Retinal pigment epithelial cell (primary cell): ENCODE measurements around the gene RIF1.
A peak's percentile ranks its signal among the peaks of the same experiment; 100 is the strongest.

Experiments used
- DNase-seq: peaks from one replicate; pipeline ENCODE4 v3.0.0-alpha.2; 2010; ENCODE audit warnings: low read depth
- H3K4me3 ChIP-seq: 2 replicates; pipeline ENCODE4 v1.5.1; 2011; ENCODE audit warnings: mild to moderate bottlenecking, low read length, control low read depth, moderate library complexity
- TF ChIP-seq, protein P1 (sequence below): conservative IDR thresholded peaks from 2 replicates; pipeline ENCODE4 v1.5.1; 2011; ENCODE audit warnings: low read depth, low read length, control low read depth, inconsistent platforms

Gene RIF1, protein sequence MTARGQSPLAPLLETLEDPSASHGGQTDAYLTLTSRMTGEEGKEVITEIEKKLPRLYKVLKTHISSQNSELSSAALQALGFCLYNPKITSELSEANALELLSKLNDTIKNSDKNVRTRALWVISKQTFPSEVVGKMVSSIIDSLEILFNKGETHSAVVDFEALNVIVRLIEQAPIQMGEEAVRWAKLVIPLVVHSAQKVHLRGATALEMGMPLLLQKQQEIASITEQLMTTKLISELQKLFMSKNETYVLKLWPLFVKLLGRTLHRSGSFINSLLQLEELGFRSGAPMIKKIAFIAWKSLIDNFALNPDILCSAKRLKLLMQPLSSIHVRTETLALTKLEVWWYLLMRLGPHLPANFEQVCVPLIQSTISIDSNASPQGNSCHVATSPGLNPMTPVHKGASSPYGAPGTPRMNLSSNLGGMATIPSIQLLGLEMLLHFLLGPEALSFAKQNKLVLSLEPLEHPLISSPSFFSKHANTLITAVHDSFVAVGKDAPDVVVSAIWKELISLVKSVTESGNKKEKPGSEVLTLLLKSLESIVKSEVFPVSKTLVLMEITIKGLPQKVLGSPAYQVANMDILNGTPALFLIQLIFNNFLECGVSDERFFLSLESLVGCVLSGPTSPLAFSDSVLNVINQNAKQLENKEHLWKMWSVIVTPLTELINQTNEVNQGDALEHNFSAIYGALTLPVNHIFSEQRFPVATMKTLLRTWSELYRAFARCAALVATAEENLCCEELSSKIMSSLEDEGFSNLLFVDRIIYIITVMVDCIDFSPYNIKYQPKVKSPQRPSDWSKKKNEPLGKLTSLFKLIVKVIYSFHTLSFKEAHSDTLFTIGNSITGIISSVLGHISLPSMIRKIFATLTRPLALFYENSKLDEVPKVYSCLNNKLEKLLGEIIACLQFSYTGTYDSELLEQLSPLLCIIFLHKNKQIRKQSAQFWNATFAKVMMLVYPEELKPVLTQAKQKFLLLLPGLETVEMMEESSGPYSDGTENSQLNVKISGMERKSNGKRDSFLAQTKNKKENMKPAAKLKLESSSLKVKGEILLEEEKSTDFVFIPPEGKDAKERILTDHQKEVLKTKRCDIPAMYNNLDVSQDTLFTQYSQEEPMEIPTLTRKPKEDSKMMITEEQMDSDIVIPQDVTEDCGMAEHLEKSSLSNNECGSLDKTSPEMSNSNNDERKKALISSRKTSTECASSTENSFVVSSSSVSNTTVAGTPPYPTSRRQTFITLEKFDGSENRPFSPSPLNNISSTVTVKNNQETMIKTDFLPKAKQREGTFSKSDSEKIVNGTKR (N-terminal part only)

DNA sequence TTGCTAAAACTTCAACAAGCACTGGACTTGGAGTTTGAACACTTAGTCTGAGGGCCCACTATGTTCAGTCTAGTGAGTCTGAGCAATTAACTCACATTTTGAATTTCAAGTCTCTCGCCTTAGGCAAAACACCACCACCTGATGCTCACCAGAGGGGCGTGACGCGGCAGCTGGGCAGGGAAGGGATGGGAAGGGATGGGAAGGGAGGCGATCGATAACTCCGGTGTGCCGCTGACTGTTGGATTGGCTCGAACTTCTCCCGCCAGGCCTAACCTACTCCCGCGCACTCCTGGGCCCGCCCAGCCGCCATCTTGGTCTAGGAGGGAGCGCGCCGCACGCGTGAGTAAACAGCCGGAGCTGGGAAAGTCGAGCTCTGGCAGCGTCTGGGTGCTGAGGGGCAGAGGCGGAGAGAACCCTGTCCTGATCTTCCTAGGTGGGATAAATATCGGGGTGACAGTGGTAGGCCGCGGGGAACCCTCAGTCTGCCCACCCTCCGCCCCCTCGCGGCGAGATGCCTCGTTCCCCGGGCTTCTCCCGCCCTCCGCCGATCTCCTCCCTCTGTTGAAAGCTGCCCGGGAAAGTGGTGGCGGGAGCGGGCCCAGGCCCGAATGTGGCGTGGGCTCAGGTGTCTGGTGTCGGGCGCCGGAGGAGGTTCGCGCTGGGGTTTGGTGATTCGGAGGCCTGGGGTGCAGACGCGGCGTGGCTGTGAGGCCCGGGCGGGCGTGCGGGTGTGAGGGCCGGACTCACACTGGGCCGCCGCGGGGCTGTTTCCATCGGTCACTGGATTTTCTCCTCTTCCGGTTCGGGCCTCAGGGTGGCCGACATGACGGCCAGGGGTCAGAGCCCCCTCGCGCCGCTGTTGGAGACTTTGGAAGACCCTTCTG lies at the start of gene RIF1:
Gene RIF1 (plus strand): TSS at position 302 of the 884 bp plus-strand sequence. CDS start 522 bp downstream, at position 824.
- DNase-seq = peak; percentile 84
- TF ChIP-seq, protein P1, sequence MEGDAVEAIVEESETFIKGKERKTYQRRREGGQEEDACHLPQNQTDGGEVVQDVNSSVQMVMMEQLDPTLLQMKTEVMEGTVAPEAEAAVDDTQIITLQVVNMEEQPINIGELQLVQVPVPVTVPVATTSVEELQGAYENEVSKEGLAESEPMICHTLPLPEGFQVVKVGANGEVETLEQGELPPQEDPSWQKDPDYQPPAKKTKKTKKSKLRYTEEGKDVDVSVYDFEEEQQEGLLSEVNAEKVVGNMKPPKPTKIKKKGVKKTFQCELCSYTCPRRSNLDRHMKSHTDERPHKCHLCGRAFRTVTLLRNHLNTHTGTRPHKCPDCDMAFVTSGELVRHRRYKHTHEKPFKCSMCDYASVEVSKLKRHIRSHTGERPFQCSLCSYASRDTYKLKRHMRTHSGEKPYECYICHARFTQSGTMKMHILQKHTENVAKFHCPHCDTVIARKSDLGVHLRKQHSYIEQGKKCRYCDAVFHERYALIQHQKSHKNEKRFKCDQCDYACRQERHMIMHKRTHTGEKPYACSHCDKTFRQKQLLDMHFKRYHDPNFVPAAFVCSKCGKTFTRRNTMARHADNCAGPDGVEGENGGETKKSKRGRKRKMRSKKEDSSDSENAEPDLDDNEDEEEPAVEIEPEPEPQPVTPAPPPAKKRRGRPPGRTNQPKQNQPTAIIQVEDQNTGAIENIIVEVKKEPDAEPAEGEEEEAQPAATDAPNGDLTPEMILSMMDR = peak; percentile 64
- H3K4me3 ChIP-seq = peak within 1 kb of the TSS; percentile 97

DNA sequence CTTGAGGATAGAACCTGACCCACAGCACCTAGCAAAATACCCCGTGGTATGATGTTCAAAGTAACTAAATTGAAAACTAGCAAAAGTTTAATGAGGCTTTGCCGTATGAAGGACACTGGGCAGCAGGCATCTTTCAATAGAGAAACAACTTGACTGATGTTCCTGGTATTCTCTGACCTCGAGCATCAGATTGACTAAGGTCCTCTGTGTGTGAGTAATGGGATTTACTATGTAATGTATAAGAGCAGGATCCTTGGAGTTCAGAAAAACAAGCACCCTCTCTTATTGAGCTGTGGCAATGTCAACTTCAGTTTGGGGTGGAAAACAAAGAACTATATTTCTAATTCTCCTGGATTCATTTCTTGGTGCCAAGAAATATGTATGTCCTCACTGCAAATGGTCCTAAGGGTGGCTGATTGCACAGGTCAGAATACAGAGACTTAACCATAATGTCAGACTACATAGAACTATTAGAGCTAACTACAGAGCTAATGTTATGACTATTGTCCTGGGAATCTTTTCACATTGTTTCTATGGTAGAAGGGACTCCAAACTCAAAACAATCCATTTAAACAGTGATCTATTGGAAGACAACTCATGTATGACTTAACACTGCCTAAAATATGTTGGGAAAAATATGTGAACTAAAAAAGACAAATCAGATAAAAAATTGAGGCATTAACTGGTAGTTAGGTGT lies 47.9 kb upstream of the RIF1 start:
- no peak overlapping the region for H3K4me3 ChIP-seq
- TF ChIP-seq, protein P1 = no peak
- no peak for DNase-seq

DNA sequence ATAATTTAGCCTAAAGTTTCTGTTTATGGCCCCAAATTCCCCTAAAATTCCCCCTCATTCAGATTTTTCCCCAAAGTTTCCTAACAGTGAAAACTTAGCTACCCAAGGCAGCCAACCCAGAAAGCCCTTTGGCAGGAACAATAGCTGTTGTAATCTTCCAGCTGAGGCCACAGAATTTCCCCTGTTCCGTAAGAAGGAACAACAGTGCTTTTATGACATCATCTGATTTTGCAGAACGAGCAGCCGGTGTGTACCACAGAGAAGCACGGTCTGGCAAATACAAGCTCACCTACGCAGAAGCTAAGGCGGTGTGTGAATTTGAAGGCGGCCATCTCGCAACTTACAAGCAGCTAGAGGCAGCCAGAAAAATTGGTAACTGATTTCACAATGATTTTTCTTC lies 46.0 kb upstream of the RIF1 start:
- DNase-seq = no peak
- H3K4me3 ChIP-seq = no peak overlapping the region
- TF ChIP-seq, protein P1 = no peak

DNA sequence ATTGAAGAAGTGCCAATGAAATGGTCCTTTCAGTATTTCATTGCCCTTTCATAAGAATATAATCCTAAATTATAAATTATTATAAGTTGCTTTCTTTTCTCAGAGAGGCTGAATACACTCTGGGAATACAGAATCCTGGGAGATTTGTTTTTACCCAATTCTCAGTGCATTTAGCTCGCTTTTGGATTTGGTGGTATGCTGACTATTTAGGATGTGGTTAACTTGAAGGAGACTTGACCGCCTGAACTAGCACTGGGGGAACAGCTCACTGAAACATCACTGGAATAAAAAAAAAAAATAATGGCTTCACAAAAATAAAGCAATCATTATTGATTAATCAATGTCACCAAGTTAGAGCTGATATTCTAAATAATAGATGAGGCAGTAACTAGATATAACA lies 42.1 kb upstream of the RIF1 start:
- TF ChIP-seq, protein P1 = no peak
- H3K4me3 ChIP-seq = no peak overlapping the region
- DNase-seq = no peak

DNA sequence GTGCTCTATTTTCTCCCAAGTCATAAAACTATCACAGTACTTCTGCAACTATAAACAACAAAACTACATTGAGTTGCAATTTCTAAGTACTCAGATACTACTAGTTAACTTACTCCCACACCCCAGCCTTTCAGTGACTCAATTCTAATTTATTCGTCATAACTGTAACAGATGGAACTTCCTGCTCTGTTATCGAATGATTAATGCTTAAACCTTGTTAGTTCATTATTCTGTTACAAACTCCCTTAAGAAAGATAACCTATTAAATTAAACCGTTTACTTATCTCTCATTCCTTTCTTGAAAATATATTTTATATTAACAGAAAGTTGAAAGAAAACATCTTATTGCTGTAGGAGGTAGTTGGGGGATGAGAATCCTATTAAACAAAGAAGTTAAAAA lies 35.3 kb upstream of the RIF1 start:
- H3K4me3 ChIP-seq = no peak overlapping the region
- no peak for DNase-seq
- TF ChIP-seq, protein P1 = no peak
